Immature natural killer cell (primary cell): Measurements from ENCODE around the gene GGTLC2. TPM values are rescaled to one million over a fixed set of nuclear protein-coding genes. Genes with fewer than 3 reads are reported as not detected.
A peak's percentile ranks its signal among the peaks of the same experiment; 100 is the strongest.
"Not testable (repeated sequence)": the region's sequence is repeated elsewhere in the genome, so short reads cannot be mapped to it uniquely, and the experiment has no call there.

Source experiments
- DNase-seq, 3 donors: peaks; one replicate each; pipeline ENCODE4 v3.0.0; 2022; ENCODE audit warnings: mixed read lengths in 1 of 3
- H3K27ac Mint-ChIP-seq, 6 donors: one replicate each; pipeline ENCODE4 v1.8.0; 2020; ENCODE audit warnings: mixed read lengths in 6 of 6, mild to moderate bottlenecking in 5 of 6, inconsistent platforms in 4 of 6, moderate library complexity in 3 of 6
- H3K27me3 Mint-ChIP-seq, 3 donors: one replicate each; pipeline ENCODE4 v1.8.0; 2020 to 2021; ENCODE audit warnings: low read depth in 3 of 3, mild to moderate bottlenecking in 3 of 3, mixed read lengths in 3 of 3, moderate library complexity in 3 of 3, inconsistent platforms in 1 of 3
- H3K36me3 Mint-ChIP-seq, 3 donors: one replicate each; pipeline ENCODE4 v1.8.0; 2020; ENCODE audit warnings: mixed read lengths in 3 of 3, inconsistent platforms in 2 of 3, mild to moderate bottlenecking in 2 of 3
- H3K4me1 Mint-ChIP-seq, 2 donors: one replicate each; pipeline ENCODE4 v1.8.0; 2020; ENCODE audit warnings: inconsistent platforms in 2 of 2, mild to moderate bottlenecking in 2 of 2, mixed read lengths in 2 of 2, moderate library complexity in 1 of 2
- H3K4me3 Mint-ChIP-seq, 5 donors: one replicate each; pipeline ENCODE4 v1.8.0; 2020; ENCODE audit warnings: mild to moderate bottlenecking in 5 of 5, mixed read lengths in 5 of 5, inconsistent platforms in 3 of 5, moderate library complexity in 3 of 5
- H3K9me3 Mint-ChIP-seq, 6 donors: one replicate each; pipeline ENCODE4 v1.8.0; 2020; ENCODE audit warnings: mild to moderate bottlenecking in 6 of 6, mixed read lengths in 6 of 6, inconsistent platforms in 4 of 6, moderate library complexity in 3 of 6
- polyA plus RNA-seq, 3 donors: library from polyadenylated mRNA; unstranded; fragments of 300-500 nt; fragmentation: Illumina TruSeq; gene quantifications; one replicate each; pipeline ENCODE4 v1.2.3, GENCODE V29; 2021

The GGTLC2 gene
- not detected for polyA plus RNA-seq

DNA sequence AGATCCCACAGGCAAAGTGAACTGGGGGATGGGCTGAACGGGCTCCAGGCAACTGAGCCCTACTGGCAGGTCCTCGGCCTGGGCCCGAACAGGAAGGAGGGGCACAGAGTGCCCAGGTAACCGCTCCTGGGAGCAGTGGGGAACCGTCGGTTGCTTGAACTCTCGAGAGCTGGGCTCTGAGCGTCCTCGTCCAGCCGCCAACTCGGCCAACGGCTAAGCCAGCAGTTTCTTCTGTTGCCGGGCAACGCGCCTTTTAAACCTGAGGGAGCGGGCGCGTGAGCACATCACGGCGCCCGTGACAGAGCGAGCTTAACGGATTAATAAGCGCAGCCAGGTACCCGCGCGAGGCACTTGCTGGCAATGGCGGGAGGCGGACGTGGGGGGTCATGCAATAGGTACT, at the start of gene GGTLC2:
Gene GGTLC2 (plus strand): TSS at position 301 of the 400 bp plus-strand sequence. CDS start 1,732 bp downstream, outside the sequence.
- H3K4me3 Mint-ChIP-seq, H3K27me3 Mint-ChIP-seq, H3K9me3 Mint-ChIP-seq, H3K36me3 Mint-ChIP-seq, H3K4me1 Mint-ChIP-seq, DNase-seq, H3K27ac Mint-ChIP-seq: not testable (repeated sequence)

DNA sequence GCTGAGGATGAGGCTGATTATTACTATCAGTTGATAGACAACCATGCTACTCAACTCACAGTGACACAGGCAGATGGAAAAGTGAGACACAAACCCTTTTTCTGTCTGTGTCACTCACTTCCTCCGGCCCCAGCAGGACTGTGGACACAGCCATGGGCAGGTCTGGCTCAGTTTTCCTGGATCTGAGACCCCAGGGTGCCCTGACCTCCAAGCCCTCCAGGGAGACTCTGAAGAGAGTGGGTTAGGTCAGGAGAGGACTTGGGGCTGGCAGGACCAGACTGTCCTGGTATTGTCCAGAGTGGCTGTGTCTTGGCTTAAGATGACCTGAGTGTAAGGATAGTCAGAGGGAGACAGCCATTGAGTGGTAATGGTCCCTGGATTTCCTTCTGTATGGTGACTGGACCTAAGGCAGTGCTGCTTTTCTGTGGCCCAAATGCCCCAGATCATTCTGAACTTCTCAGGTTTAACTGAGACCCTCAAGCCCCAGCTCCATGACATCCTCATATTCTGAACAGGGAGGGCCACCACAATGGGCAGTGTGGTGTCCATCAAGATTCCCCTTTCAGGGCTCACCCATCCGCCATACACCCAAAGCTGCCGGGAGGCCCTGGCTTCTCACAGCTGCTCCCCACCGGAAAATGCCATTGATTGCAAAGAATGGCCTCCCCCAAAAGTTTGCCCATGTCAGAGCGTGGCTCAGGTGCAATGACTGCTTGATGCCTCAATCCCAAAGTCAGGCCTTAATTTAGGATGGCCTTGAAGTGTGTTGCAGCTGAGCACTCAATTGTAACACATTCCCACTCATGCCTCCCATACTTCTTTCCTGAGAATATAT, 49.2 kb upstream of the GGTLC2 start:
- H3K27me3 Mint-ChIP-seq, result peaks cover 1 to 4% (median 1%) of the 10 kb centered on the region in 3 donors
- no peaks in the 10 kb centered on the region for H3K9me3 Mint-ChIP-seq
- no peak for DNase-seq
- H3K4me1 Mint-ChIP-seq, result no peaks in the 10 kb centered on the region
- H3K36me3 Mint-ChIP-seq, result no peaks in the 10 kb centered on the region
- no peak overlapping the region for H3K4me3 Mint-ChIP-seq
- no peak overlapping the region for H3K27ac Mint-ChIP-seq

DNA sequence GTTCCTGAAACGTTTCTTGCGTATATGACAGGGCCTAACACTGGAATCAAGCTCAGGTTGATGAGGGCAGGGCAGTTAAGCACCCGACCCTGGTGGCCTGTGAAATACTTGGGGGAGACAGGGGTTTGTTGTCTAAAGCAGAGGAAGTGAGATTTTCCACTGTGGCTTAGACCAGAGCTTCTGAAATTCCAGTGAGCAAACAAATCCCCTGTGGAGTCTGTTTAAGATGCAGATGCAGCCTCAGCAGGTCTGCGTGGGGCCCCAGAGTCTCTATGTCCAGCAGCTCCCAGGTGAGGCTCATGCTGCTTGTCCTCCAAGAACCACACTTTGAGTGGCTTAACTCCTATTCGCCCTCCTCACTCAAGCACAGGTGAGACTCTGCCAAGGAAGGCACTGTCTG, 46.3 kb upstream of the GGTLC2 start:
- DNase-seq, result no peak
- H3K27ac Mint-ChIP-seq, result no peak overlapping the region
- H3K4me1 Mint-ChIP-seq, result no peaks in the 10 kb centered on the region
- no peaks in the 10 kb centered on the region for H3K36me3 Mint-ChIP-seq
- no peaks in the 10 kb centered on the region for H3K9me3 Mint-ChIP-seq
- peaks cover 3 to 4% (median 3%) of the 10 kb centered on the region in 3 donors for H3K27me3 Mint-ChIP-seq
- no peak overlapping the region for H3K4me3 Mint-ChIP-seq

DNA sequence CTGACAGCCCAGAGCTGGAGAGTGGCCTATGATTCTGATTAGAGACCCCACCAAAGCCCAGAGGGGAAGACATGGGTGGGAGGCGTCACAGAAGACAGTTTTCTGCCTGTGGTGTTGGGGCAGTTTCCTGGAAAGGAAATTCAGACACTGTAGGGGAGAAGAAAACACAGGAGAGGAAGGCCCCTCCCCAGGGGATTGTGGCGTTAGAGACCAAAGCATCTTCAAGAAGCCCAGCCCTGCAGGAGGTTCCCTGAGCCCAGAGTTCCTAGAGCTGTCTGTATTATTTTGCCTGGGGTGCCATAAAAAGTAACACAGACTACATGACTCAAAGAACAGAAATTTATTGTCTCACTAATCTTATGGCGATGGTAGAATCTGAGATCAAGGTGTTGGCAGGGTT, 45.2 kb upstream of the GGTLC2 start:
- Mint-ChIP-seq H3K4me1 (no peaks in the 10 kb centered on the region), H3K4me3 (no peak overlapping the region), H3K27ac (no peak overlapping the region), H3K27me3 (peaks cover 0 to 3% (median 3%) of the 10 kb centered on the region in 3 donors), H3K36me3 (no peaks in the 10 kb centered on the region), H3K9me3 (no peaks in the 10 kb centered on the region)
- DNase-seq, result no peak

DNA sequence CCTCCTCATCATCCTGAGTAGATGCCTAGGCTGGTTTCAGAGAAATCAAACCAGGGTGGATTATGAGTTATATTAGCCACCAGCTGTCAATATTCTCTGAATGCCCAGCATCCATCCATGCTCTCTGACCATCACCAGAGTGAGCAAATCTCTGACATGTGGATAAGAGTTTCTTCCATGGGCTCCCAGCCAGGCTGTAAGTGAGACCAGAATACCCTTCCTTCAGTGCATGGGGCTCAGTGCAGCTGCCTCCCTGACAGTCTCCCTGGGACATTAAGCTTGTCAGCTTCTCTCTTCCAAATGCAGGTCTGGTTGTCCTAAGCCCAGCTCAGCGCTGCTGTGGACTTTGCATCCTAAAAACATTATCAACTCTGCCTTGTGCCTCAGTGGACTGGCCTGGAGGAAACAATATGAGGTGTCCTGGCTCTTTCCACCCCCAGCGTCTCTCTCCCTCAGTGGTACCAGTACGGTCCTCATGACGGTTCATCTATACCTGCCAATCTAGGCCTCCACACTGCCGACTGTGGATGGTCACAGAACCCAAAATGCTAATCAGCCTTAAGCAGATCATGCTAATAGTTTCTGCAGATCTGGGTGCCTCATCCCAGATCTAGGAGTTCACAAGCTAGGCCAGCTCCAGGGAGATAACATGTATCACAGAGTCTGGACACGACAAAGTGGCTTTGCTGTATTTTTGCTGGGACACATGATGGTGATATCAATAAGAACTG, 43.7 kb upstream of the GGTLC2 start:
- Mint-ChIP-seq H3K9me3 (peaks cover 0 to 2% (median 0%) of the 10 kb centered on the region in 6 donors), H3K36me3 (no peaks in the 10 kb centered on the region), H3K27me3 (peaks cover 0 to 5% (median 4%) of the 10 kb centered on the region in 3 donors), H3K4me1 (no peaks in the 10 kb centered on the region), H3K27ac (no peak overlapping the region), H3K4me3 (no peak overlapping the region)
- DNase-seq, result no peak

DNA sequence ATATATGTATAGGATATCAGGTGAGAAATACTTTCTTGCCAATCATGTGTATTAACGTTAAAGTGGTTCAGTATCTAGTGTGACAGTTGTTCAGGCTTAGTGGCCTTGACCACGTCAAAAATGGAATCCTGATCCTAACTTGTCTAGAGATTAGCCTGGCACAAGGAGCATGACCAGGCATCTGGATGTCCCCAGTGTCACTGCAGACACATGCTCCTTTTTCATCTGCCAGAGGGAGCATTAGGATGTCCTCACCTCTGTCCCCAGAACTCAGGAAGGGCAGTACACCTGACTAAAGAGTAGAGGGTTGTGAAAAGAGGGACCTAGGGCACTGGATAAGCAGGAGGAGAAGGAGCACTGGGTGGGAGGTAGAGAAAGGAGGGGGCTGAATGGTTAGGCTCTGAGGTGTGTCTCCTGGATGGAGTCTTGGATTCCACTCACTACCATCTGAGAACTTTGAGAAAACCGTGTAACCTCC, 40.9 kb upstream of the GGTLC2 start:
- Mint-ChIP-seq H3K36me3 (no peaks in the 10 kb centered on the region), H3K4me1 (no peaks in the 10 kb centered on the region), H3K27ac (no peak overlapping the region), H3K9me3 (peaks cover 0 to 2% (median 0%) of the 10 kb centered on the region in 6 donors), H3K4me3 (no peak overlapping the region), H3K27me3 (peaks cover 0 to 4% (median 3%) of the 10 kb centered on the region in 3 donors)
- DNase-seq, result no peak

DNA sequence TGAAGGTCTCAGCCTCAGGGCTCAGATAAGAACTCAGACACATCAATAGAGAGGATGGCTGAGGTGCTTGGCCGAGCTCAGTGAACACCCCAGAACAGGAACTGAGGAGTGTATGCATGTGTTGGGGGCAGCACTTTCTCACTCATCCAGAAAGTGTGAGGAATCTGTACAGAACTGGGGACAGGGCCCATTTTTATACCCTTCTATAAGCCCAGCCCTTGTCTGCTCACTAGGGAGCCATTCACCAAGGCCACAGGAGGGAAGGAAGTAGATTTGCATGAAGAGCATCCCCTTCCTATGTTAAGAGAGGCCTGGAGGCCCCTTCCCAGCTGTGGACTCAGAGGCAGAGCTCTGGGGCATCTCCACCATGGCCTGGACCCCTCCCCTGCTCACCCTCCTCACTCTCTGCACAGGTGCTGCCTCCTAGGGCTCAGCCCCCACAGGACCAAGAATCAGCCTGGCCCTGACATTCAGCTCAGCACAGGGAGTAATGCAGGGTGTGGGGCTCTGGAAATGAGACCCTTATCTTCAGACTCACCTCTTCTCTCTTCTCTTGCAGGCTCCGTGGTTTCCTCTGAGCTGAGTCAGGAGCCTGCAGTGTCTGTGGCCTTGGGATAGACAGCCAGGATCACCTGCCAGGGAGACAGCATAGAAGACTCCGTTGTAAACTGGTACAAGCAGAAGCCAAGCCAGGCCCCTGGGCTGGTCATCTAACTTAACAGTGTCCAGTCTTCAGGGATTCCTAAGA, 39.9 kb upstream of the GGTLC2 start:
- peaks cover 0 to 4% (median 3%) of the 10 kb centered on the region in 3 donors for H3K27me3 Mint-ChIP-seq
- H3K9me3 Mint-ChIP-seq, result peaks cover 0 to 2% (median 0%) of the 10 kb centered on the region in 6 donors
- no peaks in the 10 kb centered on the region for H3K4me1 Mint-ChIP-seq
- DNase-seq, result no peak
- no peaks in the 10 kb centered on the region for H3K36me3 Mint-ChIP-seq
- H3K4me3 Mint-ChIP-seq, result no peak overlapping the region
- no peak overlapping the region for H3K27ac Mint-ChIP-seq

DNA sequence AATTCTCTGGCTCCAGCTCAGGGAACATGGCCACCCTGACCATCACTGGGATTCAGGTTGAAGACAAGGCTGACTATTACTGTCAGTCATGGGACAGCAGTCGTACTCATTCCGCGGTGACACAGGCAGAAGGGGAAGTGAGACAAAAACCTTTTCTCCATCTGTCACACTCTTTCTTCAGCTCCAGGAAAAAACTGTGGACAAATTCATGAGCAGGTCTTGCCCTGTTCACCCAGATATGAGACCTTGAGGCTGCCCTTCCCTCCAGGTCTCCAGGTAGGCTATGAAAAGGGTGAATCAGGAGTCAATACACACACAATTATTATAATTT, 39.4 kb upstream of the GGTLC2 start:
- no peak overlapping the region for H3K27ac Mint-ChIP-seq
- H3K4me1 Mint-ChIP-seq, result no peaks in the 10 kb centered on the region
- H3K36me3 Mint-ChIP-seq, result no peaks in the 10 kb centered on the region
- no peak for DNase-seq
- no peak overlapping the region for H3K4me3 Mint-ChIP-seq
- peaks cover 0 to 2% (median 0%) of the 10 kb centered on the region in 6 donors for H3K9me3 Mint-ChIP-seq
- H3K27me3 Mint-ChIP-seq, result peaks cover 0 to 4% (median 3%) of the 10 kb centered on the region in 3 donors

DNA sequence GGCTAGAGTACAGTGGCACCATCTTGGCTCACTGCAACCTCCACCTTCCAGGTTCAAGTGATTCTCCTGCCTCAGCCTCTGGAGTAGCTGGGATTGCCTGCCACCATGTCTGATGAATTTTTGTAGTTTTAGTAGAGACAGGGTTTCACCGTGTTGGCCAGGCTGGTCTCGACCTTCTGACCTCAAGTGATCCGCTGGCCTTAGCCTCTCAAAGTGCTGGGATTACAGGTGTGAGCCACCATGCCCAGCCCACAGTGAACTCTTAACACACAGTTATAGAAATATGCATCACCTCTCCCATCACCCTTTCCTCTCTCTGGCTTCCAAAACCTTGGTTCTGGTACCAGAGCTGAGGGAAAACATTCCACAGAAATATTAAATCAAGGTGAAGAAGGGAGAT, 36.4 kb upstream of the GGTLC2 start:
- H3K36me3 Mint-ChIP-seq, DNase-seq, H3K9me3 Mint-ChIP-seq, H3K4me1 Mint-ChIP-seq, H3K27ac Mint-ChIP-seq, H3K27me3 Mint-ChIP-seq, H3K4me3 Mint-ChIP-seq: not testable (repeated sequence)

DNA sequence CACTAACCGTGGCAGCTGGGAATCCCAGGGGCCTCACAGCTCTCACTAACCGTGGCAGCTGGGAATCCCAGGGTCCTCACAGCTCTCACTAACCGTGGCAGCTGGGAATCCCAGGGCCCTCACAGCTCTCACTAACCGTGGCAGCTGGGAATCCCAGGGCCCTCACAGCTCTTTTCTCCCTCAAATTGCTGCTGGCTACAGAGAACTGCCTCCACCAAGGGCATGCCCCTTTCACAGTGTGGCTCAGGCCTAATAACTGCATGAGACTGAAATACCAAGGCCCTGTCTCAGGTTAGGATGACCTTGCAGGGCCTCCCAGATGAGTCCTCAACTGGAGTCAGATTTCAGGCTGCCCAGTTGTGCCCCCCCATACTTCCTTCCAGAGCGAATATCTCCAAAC, 35.1 kb upstream of the GGTLC2 start:
- no peak overlapping the region for H3K4me3 Mint-ChIP-seq
- no peaks in the 10 kb centered on the region for H3K36me3 Mint-ChIP-seq
- no peaks in the 10 kb centered on the region for H3K4me1 Mint-ChIP-seq
- H3K27me3 Mint-ChIP-seq, result peaks cover 0 to 2% (median 1%) of the 10 kb centered on the region in 3 donors
- no peak overlapping the region for H3K27ac Mint-ChIP-seq
- H3K9me3 Mint-ChIP-seq, result peaks cover 0 to 2% (median 0%) of the 10 kb centered on the region in 6 donors
- DNase-seq, result no peak

DNA sequence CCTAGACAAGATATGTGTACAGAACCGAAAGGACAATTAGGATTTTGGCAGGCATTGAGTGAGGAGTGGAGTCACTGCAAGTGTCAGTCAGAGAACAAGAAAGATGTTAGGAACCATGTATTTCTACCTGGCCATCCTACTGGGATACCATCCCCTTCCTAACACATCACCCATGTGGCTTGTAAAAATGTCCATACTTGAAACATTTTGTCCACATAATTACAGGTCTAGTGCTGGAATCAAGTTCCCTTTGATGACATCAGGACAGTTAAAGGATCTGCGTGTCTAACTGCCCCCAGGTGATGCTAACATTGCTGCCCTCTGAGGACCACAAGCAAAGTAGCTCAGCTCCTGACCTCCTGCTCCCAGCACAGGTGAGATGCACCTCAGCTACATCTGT, 31.9 kb upstream of the GGTLC2 start:
- Mint-ChIP-seq H3K4me3 (no peak overlapping the region), H3K36me3 (no peaks in the 10 kb centered on the region), H3K27ac (no peak overlapping the region), H3K27me3 (peaks cover 0 to 2% (median 0%) of the 10 kb centered on the region in 3 donors), H3K4me1 (peaks cover 5 to 7% of the 10 kb centered on the region in 2 donors), H3K9me3 (no peaks in the 10 kb centered on the region)
- DNase-seq, result no peak

DNA sequence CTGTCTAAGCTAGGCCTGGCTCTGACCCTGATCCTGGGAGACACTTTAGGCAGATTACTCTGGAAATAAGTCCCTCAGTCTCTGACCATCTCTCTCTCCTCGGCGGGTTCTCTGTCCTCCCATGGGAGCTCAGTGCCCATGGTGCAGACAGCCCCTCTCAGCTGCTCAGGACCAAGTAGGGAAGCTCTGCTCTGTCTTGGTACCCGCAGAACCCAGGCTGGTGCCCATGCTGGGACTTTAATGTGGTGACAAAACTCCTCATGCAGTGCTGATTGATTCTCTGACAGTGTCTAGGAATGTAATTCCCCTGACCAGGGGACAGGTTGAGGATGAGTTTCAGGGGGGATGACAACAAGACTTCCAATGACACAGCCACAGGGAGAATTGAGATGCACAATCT, 30.3 kb upstream of the GGTLC2 start:
- Mint-ChIP-seq H3K9me3 (no peaks in the 10 kb centered on the region), H3K36me3 (no peaks in the 10 kb centered on the region), H3K27ac (no peak overlapping the region), H3K4me3 (no peak overlapping the region), H3K27me3 (peaks cover 0 to 2% (median 0%) of the 10 kb centered on the region in 3 donors), H3K4me1 (peaks cover 5 to 7% of the 10 kb centered on the region in 2 donors)
- no peak for DNase-seq

DNA sequence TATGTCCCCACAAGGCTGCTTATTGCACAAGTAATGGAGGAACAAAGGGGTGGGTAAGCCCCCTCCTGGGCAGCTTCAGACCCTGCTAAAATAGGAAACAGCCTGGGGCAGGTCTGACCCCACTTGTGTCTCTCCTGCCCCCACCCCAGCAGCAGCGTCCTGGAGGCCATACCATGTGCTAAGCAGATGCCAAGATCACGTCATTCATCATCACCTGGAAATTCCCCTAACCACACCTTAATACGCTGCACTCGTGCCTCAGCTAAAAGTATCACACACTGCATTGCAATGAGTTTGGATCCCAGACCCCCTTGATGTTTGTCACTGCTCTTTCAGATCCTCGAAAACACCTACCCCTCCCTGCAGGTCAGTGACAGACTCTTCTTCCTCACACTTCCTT, 27.8 kb upstream of the GGTLC2 start:
- Mint-ChIP-seq H3K27ac (no peak overlapping the region), H3K4me1 (peaks cover 5 to 7% of the 10 kb centered on the region in 2 donors), H3K4me3 (no peak overlapping the region), H3K36me3 (no peaks in the 10 kb centered on the region), H3K27me3 (peaks cover 0 to 2% (median 0%) of the 10 kb centered on the region in 3 donors), H3K9me3 (no peaks in the 10 kb centered on the region)
- peak in 1 of 3 donors; percentile 3 for DNase-seq

DNA sequence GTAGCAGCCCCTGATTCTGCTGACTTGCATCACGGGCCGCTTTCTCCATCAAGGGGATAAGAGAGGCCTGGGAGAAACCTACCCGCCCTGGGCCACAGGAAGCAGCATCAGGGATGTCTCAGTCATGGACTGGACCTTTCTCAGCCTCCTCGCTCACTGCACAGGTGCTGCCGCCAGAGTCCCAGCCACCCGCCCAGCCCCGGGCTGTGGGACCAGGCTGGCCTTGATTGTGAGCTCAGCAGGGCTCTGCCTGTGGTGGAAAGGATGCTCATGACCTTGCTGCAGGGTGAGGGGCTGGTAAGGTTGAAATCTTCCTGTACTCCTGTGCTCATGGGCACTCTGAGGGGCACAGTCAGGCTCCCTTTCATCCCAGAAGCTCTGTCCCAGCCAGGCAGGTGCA, 26.0 kb upstream of the GGTLC2 start:
- Mint-ChIP-seq H3K27me3 (peaks cover 0 to 2% (median 0%) of the 10 kb centered on the region in 3 donors), H3K4me3 (no peak overlapping the region), H3K4me1 (peaks cover 5 to 7% of the 10 kb centered on the region in 2 donors), H3K9me3 (no peaks in the 10 kb centered on the region), H3K27ac (no peak overlapping the region), H3K36me3 (no peaks in the 10 kb centered on the region)
- DNase-seq, result no peak
